ENCODE results near the gene ZNRF4. TPM values are rescaled to one million over a fixed set of nuclear protein-coding genes. Genes with fewer than 3 reads are reported as not detected.

Gene ZNRF4
- total RNA-seq, 4 donors from 2014 or later = not detected

DNA sequence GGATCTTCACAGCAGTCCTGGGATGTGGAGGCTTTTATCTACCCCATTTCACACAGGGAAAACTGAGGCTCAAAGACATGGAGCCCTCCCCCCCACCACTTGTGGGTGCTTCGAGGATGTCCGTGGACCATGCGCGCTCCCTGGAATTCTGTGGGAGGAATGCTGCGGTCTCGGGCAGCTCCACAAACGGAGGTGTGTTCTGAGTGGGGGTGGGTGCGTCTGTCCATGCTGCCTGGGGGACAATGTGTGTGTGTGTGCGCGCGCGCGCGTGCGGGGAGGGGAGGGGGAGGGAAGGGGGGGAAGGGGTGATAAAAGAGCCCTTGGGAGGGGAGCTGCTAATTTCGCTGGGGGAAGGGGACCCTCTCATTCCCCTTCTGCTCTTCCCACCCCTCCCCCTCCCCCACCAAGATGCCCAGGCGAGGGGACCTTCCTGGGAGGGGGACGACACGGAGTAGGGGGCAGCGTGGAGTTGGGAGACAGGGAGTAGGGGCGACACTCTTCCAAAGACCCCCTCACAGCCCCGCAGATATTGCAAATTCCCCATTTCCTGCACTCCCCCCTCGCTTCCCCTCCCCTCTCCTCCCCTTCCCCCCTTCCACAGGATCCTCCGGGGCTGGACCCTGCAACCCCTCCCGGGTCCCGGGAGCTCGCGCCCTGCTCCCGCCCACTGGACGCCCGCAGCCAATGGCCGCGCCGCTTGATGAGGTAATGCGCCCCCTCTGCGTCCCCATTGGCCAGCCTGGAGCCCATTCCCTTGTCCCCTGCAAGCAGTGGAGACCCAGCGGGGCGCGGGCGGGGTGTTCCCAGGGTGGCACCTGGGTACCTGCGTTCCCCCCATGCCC, 18.9 kb upstream of the ZNRF4 start:
- TF ChIP-seq, protein P1, sequence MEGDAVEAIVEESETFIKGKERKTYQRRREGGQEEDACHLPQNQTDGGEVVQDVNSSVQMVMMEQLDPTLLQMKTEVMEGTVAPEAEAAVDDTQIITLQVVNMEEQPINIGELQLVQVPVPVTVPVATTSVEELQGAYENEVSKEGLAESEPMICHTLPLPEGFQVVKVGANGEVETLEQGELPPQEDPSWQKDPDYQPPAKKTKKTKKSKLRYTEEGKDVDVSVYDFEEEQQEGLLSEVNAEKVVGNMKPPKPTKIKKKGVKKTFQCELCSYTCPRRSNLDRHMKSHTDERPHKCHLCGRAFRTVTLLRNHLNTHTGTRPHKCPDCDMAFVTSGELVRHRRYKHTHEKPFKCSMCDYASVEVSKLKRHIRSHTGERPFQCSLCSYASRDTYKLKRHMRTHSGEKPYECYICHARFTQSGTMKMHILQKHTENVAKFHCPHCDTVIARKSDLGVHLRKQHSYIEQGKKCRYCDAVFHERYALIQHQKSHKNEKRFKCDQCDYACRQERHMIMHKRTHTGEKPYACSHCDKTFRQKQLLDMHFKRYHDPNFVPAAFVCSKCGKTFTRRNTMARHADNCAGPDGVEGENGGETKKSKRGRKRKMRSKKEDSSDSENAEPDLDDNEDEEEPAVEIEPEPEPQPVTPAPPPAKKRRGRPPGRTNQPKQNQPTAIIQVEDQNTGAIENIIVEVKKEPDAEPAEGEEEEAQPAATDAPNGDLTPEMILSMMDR (IDR thresholded peaks at IDR 0.05; ENCODE audit: low read depth) = no peak

DNA sequence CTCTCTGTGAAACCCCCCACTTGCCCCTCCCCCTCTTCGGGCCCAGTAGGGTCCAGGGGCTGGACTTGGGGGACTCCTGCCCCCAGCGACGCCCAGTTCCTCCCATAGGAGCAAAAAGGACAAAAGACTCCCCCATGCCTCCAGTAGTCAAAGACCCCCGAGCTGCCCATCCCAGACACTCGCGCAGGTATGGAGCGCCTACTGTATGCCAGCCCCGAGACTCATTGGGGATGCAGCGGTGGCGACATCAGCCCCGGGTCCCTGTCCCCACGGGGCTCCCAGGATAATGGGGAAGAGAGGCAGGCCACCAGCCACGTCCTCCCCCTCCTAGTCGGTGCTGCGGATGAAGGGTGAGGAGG, 18.3 kb upstream of the ZNRF4 start:
- TF ChIP-seq, protein P1 (IDR thresholded peaks at IDR 0.05; ENCODE audit: low read depth) = no peak

DNA sequence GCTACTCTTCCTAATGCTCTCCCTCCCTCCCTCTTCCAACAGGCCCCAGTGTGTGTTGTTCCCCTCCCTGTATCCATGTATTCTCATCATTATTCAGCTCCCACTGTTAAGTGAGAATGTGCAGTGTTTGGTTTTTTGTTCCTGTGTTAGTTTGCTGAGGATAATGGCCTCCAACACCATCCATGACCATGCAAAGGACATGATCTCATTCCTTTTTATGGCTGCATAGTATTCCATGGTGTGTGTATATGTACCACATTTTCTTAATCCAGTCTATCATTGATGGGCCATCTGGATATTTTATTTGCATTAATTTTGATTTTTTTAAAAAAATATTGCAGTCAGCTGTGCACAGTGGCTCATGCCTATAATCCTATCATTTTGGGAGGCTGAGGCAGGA, 15.8 kb upstream of the ZNRF4 start:
- TF ChIP-seq, protein P1 (IDR thresholded peaks at IDR 0.05; ENCODE audit: low read depth) = no peak

DNA sequence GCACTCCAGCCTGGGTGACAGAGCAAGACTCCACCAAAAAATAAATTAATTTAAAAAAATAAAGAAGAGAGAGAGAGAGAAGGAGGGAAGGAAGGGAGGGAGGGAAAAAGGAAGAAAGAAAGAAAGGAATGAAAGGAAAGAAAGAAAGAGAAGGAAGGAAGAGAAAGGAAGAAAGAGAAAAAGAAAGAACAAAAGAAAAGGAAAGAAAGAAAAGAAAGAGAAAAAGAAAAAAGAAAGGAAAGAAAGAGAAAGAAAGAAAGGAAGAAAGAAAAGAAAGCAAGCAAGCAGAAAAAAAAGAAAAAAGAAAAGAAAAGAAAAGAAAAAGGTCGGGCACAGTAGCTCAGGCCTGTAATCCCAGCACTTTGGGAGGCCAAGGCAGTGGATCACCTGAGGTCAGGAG, 14.9 kb upstream of the ZNRF4 start:
- TF ChIP-seq, protein P1 (IDR thresholded peaks at IDR 0.05; ENCODE audit: low read depth) = no peak

DNA sequence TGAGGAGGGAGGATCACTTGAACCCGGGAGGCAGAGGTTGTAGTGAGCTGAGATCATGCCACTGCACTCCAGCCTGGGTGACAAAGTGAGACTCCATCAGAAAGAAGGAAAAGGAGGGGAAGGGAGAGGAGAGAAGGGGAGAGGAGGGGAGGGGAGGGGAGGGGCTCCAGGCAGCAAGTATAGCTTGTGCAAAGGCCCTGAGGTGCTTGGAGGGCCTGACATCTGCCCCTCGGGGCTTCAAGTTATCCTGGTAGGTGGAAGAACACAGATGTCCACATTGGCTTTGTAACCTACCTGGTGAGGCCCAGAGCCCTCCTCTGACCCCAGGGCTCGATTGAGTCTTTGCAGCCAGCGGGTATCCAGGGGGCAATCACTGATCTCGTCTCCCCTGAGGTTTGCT, 11.5 kb upstream of the ZNRF4 start:
- TF ChIP-seq, protein P1 (IDR thresholded peaks at IDR 0.05; ENCODE audit: low read depth) = no peak

DNA sequence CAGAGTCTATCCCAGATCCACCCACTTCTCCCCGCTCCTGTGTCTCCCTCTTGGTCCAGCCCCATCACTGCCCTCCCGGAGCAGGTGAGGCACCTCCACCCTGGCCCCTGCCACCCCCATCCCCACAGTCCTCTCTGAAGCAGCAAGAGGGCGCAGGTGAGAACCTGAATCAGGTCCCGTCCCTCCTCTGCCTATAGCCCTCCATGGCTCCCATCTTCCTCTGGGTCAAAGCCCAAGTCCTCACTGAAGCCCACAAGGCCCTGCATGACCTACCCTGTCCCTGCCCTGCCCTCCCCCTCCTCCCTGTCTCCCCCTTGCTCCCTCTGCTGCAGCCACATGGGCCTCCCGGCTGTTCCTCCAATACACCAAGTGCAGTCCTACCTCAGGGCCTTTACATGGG, 10.8 kb upstream of the ZNRF4 start:
- TF ChIP-seq, protein P1 (IDR thresholded peaks at IDR 0.05; ENCODE audit: low read depth) = no peak

DNA sequence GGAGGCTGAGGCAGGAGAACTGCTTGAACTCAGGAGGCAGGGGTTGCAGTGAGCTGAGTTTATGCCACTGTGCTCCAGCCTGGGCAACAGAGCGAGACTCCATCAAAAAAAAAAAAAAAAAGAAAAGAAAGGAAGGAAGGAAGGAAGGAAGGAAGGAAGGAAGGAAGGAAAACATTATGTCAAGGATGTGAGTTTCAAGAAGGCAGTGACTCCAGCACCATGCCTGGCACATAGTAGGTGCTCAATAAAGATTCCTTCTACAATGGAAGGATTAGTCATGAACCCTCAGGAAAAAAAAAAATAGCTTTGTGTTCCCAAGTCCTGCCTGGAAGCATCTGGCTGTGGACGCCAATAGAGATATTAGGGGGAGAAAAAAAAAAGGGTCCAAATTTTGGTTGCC, 10.1 kb upstream of the ZNRF4 start:
- TF ChIP-seq, protein P1 (IDR thresholded peaks at IDR 0.05; ENCODE audit: low read depth) = no peak
